ENCODE measurements around the gene GNAI3.

The GNAI3 gene

DNA sequence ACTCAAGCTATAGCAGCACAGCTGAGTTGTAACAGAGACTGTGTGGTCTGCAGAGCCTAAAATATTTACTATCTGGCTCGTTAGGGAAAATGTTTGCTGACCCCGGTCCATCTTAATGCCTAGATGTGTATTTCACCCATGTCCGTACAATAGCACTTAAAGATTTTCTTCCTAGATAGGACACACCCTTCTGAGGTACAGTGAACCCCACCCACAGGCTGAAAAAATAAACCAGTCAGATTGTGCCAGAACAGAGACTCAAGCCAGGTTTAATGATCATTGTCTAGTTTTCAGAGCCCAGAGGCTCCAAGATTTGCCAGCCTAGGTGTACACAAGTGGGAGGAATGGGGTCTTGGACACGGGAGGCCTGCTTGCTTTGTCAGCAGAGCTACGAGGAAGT lies 44.5 kb upstream of the GNAI3 start:
- H3K4me3 ChIP-seq (ENCODE audit: low read depth, low read length): no peak overlapping the region
- TF ChIP-seq, protein P1, sequence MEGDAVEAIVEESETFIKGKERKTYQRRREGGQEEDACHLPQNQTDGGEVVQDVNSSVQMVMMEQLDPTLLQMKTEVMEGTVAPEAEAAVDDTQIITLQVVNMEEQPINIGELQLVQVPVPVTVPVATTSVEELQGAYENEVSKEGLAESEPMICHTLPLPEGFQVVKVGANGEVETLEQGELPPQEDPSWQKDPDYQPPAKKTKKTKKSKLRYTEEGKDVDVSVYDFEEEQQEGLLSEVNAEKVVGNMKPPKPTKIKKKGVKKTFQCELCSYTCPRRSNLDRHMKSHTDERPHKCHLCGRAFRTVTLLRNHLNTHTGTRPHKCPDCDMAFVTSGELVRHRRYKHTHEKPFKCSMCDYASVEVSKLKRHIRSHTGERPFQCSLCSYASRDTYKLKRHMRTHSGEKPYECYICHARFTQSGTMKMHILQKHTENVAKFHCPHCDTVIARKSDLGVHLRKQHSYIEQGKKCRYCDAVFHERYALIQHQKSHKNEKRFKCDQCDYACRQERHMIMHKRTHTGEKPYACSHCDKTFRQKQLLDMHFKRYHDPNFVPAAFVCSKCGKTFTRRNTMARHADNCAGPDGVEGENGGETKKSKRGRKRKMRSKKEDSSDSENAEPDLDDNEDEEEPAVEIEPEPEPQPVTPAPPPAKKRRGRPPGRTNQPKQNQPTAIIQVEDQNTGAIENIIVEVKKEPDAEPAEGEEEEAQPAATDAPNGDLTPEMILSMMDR (IDR thresholded peaks at IDR 0.05; ENCODE audit: low read depth, low read length): no peak

DNA sequence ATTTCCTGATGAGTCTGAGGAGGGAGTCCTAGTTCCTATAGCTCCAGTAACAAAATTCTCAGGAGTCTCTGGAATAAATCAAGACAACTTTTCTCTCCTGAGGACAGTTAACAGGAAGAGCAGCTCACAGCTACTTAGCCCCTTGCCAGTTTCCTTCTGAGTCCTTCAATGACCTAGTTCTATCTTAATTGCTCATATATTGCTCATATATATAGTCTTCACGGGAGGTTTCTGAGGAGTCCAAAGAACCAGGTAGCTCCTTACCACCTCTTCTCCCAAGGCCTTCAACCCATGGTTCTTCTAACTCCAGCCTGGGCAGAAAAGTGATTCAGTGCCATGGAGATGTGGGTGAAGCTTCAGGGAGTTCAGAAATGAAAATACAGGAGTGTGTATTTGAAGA lies 43.4 kb upstream of the GNAI3 start:
- H3K4me3 ChIP-seq (ENCODE audit: low read depth, low read length): no peak overlapping the region
- TF ChIP-seq, protein P1 (IDR thresholded peaks at IDR 0.05; ENCODE audit: low read depth, low read length): no peak

DNA sequence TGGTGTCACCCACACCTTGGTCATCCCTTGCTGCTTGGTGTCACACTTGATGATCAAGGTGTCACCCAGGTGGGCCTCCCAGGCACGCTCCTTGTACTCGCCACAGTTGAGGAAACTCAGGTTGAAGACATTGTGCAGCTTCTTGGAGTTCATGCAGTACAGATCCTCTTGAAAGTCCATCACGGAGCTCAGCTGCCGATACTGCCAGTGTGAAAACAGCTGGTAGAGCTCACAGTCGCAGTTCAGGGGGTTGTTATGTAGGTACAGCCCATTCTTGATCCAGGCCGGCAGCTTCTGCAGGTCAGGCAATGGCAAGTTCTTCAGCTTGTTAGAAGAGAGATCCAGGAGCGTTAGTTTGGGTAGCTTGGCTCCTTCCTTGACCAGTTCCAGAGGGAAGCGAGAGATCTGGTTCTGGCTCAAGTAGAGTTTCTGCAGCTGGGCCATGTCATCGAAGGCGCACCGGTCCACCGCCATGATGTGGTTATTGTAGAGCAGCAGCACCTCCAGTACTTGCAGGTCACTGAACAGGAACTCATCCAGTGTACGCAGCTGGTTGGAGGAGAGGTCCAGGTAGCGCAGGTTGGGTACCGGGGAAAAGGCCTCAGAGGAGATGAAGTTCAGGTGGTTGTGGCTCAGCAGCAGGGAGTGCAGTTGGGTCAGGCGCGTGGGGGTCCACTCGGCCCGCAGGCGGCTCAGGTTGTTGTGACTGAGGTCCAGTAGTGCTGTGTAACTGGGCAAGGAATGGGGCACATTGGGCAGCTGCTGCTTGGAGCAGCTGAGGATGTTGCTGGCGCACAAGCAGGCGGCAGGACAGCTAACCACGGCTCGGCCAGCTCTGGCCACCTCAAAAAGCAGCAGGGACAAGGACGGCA lies 40.2 kb upstream of the GNAI3 start:
- no peak overlapping the region for H3K4me3 ChIP-seq (ENCODE audit: low read depth, low read length)
- TF ChIP-seq, protein P1 (IDR thresholded peaks at IDR 0.05; ENCODE audit: low read depth, low read length): no peak

DNA sequence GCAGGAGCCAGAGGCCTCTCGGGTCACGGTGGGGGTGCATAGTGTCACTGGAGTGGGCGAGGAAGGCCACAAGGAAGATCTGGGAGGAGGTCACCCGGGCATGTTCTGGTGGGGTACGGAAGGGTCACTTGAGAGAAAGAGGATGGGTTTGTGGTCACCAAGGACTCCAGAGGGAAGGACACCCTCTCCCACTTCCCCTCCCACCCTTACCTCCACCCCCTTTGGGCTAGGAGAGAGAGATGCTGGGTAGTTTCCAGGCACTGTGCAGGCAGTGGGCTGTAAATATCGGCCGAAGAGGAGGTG lies 39.6 kb upstream of the GNAI3 start:
- H3K4me3 ChIP-seq (ENCODE audit: low read depth, low read length): peak overlapping the region; percentile 65
- TF ChIP-seq, protein P1 (IDR thresholded peaks at IDR 0.05; ENCODE audit: low read depth, low read length): no peak

DNA sequence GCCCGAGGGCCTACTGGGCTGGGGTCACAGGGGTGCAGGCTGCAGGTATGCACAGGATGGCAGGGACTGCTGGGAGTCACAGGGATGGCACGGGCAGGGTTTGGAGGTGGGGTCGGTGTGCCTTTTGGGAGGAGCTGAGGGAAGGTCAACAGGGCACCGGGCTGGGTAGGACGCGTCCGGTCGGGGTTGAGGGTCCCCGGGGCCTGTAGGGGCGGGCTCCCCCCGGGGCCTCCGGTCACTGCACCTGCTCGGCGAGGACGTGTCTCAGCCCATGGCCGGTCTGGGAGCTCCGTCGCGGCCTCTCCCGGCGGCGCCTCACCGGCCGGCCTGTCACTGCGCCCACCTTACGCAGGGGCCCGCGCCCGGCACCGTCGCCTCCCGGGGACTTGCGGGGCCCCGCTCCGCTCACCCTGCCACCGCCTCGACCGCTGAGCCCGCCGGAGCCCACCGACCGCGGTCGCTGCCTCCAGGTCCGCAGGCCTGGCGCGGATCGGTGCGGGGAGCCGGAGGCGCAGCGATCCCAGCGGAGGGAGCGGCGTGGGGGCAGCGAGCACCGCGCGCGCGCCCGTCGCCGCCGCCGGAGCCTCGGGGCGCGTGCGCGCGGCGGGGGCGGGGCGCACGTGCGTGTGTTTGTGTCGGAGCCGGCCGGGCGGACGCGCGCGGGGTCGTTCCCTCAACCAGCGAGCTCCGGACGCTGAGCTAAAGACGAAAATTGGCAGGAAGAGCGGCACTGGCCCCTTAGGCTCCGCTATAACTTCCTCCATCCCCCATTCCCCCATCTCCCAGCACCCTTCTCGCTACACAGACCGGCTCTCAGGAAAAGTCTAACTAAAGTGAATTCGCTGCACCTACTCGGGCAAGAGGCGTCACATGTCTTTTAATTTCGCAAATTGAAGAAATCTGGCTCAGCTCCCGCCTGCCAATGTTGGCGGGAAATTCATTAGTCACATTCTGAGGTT lies 39.0 kb upstream of the GNAI3 start, which contains the start of gene AMIGO1:
Gene AMIGO1 (minus strand): TSS at position 552 of the 959 bp plus-strand sequence. CDS start 815 bp downstream, outside the sequence.
- TF ChIP-seq, protein P1 (IDR thresholded peaks at IDR 0.05; ENCODE audit: low read depth, low read length): no peak
- H3K4me3 ChIP-seq (ENCODE audit: low read depth, low read length): peak within 1 kb of the TSS; percentile 65

DNA sequence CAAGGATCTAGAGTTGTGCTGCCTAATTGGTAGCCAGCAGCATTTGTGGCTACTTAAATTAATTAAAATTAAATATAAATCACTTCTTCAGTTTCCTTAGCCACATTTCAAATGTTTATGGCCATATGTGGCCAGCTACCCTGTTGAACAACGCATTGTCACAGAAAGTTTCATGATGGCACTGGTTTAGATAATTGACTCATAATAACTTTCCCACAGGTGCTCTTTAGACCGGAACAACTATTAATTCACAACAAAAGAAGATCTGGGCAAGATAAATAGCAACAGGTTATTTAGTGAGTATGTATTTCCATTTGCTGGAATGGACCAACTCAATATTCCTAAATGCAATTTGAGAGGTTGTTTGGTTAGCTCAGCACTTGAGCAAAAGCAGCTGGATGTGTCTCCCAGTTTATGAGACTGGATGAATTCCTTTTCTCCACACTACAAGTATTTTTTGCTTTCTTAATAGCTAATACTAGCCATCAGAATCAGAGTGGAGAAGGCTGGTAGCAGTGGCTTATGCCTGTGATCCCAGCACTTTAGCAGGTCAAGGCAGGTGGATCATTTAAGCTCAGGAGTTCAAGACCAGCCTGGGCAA lies 35.2 kb upstream of the GNAI3 start:
- TF ChIP-seq, protein P1 (IDR thresholded peaks at IDR 0.05; ENCODE audit: low read depth, low read length): no peak
- no peak overlapping the region for H3K4me3 ChIP-seq (ENCODE audit: low read depth, low read length)

All from WI38 (cell line).